NCI-H69 (cell line): ENCODE results near the gene NAE1.
"Not testable (repeated sequence)": the region's sequence is repeated elsewhere in the genome, so short reads cannot be mapped to it uniquely, and the experiment has no call there.

Experiments
- DNase-seq: peaks from one replicate; lab custom pipeline; 2025; lab: John Stamatoyannopoulos, UW

NAE1 gene

DNA sequence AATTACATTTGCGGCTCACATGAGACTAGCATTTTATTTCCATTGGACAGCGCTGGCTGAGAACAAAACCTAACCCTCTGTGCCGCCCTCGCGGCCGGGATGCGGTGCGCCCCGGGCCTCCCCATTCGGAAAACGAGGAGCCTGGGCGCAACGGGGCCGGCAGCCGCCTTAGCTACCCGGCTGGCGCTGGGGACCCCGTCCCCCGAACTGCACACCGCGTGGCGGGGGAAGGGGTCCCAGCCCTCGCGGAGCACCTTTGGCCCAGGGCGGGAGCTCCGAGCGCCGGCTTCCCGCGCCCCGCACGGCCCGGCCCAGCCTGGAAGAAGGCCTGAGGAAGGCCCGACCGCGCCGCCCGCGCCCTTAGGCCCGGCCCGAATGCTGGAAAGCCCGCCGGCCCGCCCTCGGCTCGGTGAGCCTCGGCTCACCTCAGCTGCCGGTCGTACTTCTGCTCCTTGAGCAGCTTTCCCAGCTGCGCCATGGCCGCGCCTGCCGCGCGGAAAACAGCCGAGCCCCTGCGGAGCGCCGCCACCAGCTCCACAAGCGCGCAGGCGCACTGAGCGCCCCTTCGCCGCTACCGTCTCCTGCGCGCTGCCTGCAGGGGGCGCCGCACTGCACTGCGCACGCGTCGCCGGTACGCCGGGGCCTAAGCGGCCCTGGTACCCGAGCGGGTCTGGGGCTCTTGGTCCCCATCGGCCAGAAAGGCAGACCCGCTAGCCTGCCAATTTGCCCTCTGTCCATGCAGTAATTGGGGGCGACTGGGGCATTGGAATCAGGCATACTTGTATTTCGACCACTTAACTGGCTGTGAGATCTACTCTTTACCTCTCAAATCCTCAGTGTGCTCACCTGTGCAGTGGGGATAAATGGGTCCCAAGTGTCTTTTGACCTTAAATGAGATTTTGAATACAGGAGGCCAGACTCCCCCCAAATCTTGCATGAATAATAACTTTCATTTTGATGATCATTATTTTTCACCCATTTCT lies at the start of gene NAE1:
Gene NAE1 (minus strand): TSS at position 555 of the 983 bp plus-strand sequence. CDS start 77 bp downstream, at position 478.
- DNase-seq, result peak; percentile 87

DNA sequence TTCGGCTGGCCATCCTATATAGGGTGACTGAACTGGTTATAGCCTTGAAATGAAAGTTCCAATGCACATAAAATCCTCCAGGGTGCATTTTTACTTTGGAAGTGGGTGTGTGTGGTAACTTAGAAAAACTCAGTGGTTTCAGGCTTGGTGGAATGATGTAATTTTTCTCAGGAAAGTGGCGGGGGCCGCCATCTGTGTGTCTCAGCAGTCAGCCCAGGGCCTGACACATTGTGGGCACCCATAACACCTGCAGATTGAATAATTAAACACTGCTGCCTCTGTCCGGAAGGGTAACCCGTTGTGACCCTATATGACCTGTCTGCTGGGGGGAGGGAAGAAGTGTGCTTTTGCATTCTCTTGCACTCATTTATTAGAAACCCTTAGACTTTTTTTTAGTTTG lies 47.3 kb upstream of the NAE1 start:
- no peak for DNase-seq

DNA sequence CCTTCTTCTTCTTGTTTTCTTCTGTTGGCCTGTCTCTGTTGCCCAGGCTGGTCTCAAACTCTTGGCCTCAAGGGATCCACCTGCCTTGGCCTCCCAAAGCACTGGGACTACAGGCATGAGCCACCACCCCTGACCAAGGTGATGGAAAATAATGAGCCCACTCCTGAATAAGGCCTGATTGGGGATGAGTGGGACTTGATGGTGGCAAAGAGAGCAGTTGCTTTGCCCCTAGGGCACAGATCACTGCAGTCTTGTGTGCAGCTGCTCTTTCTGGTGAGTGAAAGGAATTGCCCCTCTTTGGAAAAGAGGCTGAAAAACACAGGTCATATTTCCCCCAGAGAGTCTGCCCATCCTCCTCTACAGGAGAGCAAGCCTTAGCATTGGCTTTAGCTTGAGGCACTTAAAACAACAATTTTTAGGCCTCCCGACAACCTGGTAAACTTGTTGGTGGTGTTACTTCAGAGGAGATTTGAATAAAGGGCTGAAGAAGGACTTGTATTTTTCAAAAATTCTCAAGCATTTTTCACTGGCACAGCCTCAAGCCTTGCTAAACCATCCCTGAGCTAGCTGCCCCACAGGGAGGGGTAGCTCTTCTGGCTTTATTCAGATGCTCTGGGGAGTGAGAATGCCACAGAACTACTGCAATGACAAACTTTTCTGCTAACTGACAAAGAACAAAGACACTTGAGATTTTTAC lies 43.5 kb upstream of the NAE1 start:
- DNase-seq, result peak; percentile 37

DNA sequence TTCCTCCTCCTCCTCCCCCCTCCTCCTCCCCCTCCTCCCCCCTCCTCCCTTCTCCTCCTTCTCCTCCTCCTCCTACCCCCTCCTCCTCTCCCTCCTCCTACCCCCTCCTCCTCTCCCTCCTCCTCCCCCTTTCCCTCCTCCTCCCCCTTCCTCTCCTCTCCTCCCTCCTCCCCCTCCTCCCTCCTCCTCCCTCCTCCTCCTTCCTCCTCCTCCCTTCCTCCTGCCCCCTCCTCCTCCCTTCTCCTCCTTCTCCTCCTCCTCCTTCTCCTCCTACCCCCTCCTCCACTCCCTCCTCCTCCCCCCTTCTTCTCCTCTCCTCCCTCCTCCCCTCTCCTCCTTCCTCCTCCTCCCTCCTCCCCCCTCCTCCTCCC lies 42.9 kb upstream of the NAE1 start:
- DNase-seq, result peak; percentile 32

DNA sequence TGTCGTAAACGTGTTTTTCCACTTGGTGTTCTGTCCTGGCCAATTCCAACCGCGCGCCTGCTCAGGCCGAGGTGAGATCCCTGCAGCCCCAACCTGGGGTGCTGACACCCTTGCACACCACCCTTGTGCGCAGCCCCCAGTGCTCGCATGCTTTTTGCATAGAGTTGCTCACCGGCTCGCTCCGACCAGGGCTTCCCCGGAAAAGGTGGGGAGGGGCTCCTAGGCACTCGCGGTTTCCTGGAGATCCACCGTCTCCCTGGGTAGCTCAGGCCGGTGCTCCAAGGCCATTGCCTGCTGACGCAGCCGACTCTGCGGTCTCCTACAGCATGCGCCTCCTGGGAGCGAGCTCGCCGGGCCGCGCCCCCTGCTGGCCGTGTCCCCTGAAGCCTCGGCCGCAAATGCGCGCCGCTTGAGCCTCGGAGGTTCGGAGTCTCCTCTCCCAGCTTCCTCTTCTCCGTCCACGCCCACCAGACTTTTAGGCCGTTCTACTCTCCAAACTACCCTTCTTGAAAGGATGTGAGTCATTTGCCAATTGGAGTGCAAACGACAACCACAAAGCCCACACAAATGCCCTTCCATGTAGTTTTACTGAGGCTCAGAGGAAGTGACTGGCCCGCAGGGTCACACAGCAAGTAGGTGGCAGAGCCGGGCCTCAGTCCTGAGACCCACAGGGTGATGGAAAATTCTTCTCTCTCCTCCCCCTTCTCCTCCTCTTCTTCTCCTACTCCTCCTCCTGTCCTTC lies 42.3 kb upstream of the NAE1 start:
- DNase-seq, result peak; percentile 87

DNA sequence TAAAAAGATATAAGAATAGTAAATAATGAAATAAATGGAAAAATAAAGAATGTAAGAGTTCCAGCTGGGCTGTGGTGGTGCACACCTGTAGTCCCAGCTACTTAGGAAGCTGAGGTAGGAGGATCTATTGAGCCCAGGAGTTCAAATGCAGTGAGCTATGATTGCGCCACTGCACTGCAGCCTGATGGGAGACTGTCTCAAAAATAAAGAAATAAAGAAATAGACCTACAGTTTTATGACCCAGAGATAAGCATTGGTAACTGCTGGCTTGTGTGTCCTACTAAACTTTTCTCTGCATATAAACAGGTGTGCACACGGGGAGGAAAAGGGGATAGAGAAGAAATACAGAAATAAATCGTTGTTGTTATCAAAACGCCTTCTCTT lies 41.8 kb upstream of the NAE1 start:
- peak; percentile 17 for DNase-seq

DNA sequence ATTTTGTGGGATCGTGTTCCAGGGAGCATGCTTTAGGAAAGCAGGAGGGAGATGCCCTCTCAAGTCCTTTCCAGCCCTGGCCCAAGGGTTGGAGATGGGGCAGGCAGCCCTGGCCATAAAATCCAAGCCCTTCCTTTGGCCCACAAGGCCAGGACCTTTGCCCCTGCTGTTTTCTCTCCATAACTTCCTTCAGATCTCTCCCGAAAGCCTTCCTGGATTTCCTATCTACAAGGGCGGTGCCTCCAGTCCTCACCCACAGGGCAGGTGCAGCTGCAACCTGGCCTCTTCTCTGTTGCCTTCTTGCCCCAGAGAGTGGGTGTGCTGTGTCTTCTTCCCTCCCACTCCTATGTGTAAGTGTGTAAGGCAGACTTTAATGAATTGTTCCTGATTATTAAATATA lies 41.1 kb upstream of the NAE1 start:
- no peak for DNase-seq

DNA sequence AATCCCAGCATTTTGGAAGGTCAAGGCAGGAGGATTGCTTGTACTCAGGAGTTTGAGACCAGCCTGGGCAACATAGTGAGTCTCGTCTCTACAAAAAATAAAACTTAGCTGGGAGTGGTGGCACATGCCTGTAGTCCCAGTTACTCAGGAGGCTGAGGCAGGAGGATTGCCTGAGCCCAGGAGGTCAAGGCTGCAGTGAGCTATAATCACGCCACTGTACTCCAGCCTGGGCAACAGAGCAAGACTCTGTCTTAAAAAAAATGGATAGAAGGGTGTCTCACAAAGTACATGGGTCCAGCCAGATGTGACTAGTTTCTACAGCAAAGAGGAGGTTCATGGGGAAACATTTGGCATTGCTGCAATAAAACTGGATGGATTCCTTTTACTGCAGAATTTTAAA lies 40.6 kb upstream of the NAE1 start:
- not testable (repeated sequence) for DNase-seq

DNA sequence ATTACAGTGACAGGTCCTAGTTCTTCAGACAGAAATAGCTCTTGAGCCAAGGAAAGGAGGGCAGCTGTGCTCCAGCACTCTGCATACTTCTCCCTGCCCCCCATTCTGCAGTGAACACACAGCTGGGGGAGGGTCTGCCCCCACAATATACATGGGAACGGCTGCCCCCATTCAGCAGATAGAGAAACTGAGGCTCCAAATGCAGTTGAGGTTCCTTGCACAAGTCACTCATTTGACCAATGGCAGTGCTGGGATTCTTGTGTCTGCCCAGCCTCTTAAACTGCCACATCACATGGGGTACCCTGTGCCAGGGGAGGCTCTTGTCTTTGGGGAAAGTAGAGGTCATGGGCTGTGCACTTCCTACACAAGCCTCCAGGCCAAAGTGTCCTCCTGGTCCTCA lies 38.6 kb upstream of the NAE1 start:
- DNase-seq, result no peak

DNA sequence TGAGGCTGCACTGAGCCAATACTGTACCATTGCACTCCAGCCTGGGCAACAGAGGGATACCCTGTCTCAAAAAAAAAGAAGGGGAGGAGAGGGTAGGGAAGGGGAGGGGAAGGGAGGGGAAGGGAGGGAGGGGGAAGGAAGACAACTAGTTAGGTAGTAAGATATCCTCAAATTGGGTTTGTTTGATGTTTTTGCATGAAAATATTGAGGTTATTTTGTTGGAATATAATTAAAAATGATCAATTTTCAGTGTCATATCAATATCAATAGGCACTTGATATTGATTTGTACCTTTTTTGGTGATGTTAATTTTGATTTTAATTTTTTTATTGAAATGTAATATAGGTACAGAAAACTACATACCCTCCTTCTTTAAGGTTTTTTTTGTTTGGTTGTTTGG lies 32.9 kb upstream of the NAE1 start:
- DNase-seq, result no peak

DNA sequence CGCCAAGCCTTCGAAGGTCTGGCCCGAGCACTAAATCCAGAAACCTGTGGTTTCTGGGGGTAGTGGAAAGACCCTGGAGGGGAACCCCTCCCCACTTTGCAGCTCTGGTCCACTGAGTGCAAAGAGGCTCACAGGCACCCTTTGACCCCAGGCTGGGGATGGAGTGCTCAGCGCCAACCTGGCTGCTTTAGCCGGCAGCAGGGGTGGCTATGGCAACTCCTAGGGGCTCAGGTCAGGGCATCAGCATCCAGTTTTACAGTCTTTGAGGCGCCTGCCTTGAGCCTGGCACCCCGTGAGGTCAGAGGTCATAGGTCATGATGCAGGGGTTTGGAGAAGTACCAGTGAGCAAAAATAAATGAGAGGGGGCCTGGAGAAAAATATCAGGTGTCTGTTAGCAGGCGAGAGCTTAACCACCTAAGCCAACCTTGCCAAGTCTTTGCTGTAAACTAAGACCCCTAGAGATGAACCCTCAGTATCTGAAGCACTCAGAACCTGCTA lies 31.3 kb upstream of the NAE1 start:
- no peak for DNase-seq

DNA sequence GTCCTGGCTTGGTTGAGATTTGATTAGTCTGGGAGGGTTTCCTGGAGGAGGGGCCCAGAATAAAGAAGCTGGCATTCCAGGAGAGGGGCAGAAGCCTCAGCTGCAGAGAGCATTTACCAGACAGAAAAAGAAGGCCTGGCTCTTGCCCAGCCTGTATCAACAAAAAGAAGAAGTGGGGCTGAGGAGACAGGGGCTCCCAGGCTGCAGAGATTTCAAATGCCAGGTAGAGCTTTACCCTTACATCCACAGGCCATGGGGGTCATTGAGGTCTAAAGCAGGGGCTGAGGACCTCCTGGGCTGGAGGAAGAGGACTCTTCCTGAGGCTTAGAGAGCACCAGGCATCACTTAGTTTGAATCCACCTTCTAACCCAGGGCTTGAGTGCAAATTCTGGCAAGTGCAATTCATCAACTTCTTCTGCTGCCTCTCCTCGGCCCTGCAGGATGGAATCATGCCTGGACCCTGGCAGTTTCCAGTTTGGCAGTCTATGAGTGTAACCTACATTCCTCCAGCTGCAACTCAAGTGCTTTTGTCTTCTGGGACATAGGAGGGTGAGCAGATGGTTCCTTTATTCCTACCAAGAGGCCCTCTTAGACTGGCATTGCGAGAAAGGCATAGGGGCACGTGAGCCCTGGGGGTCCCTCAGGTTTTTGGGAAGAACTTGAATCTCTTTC lies 28.8 kb upstream of the NAE1 start:
- DNase-seq, result no peak

DNA sequence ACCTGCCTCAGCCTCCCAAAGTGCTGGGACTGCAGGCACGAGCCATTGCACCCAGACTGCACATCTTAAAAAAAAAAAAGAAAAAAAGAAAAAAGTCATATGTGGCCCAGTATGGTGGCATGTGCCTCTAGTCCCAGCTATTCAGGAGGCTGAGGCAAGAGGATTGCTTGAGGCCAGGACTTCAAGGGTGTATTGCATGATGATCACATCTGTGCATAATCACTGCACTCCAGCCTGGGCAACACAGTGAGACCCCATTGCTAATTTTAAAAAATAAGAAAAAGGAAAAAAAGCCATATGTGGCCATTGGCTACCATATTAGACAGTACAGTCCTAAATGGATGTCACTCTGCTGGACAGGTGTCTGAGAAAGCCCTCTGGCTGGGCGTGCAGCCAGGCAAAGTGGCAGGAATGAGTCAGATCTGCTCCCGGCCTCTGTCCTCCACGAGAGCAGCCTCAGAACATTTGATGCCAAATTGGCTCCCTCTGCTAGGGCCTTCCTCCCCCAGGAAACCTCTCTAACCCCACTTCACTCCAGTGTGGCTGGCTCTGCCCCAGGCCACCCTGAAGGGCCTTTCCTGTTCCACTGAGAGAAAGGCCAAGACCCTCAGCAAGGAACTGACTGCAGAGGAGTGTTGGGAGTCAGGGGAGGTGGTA lies 28.1 kb upstream of the NAE1 start:
- DNase-seq, result peak; percentile 3

DNA sequence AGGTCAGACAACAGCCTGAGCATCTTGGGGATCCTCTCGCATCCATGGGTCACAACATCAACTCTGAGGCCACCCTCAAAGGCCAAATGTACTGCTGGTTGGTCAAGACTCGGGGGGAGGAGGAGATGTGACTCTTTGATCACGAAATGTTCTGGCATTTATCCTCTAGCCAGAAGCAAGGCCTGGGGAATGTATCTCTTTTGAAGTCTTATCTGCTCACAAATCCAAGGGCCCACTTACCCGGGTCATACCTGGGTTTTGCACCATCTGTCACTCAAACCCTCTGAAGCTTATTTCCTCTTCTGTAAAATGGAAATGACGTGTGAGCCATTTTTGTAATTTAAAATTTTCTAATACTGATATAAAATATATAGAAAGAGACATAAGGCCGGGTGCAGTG lies 26.7 kb upstream of the NAE1 start:
- DNase-seq, result no peak

DNA sequence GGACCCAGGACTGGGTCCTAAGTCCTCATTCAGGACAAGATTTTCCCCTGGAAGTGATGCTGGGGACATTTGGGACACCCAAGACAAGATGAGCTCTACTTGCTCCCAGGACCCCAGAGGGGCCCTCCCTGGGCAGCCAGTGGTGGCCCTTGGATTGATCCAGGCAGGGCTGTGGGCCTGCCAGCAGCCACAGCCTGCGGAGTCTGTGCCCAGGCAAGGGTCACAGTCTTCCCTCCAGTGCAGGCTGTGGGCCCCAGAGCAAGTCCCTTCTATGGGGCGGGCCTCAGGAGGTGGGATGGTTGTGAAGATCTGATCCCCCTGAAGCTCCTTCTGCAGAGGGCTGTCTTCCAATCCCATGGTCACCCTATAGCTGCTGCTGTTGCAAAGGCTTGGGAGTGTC lies 26.0 kb upstream of the NAE1 start:
- no peak for DNase-seq

DNA sequence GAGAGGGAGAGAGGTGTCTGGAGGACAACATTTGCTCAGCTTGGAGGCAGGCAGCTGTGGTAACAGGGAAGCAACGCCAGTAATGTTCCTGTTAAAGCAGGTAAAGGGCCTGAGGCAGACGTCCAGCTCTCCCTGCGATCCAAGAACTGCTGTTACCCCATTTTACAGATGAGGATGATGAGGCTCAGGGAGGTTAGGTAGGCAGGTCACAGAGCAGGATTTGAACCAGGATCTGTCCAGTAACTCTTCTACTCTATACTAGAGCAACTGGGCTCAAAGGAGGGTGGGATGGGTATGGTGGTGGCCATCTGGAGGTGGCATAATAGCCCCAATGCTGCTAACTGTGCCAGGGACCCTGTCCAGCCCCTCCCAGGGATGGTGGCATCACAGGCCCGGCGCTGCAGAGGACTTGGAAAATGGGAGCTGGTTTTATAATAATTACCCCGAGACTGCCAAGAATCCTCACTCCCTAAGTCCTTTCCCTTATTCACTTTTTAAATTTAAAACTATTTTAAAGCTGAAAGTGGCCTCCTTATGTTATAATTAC lies 25.5 kb upstream of the NAE1 start:
- no peak for DNase-seq

DNA sequence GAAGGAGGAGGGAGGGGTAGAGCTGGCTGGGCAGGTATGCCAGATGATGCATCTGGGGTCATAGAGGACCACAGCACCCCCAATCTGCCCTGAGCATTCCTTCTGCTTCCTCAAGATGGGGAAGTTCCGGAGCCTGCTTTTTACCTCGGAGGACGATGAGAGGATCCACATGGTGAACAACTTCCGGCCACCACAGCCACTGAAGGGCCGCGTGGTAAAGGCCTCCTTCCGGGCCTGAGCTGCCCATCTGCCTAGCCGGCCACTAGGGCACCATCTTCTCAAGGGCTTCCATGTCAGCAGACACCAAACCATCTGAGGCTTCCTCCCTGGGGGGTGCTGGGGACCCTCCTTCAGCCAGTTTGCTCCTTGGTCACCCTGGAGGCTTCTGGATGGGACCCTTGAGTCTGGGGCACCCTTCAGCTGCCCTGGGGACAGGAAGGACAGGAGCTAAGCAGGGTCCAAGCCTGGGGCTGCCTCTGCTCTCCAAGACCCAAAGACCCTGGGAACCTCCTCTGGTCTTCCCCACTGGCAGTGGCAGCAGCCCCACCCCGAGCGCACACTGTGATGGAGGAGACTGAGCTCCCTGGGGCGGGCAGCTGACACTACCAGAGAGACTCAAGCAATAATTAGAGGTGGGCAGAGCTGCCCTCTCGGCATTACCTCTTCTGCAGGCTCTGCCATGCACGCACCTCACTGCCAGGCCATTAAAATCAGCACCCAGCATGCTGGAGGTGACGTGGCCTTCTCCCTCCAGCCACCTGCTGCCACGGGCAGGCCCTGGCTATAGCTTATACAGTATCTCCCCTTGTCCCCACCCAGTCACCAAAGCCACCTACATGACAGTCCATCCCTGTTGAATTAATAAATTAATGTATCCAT lies 22.7 kb upstream of the NAE1 start:
- no peak for DNase-seq

DNA sequence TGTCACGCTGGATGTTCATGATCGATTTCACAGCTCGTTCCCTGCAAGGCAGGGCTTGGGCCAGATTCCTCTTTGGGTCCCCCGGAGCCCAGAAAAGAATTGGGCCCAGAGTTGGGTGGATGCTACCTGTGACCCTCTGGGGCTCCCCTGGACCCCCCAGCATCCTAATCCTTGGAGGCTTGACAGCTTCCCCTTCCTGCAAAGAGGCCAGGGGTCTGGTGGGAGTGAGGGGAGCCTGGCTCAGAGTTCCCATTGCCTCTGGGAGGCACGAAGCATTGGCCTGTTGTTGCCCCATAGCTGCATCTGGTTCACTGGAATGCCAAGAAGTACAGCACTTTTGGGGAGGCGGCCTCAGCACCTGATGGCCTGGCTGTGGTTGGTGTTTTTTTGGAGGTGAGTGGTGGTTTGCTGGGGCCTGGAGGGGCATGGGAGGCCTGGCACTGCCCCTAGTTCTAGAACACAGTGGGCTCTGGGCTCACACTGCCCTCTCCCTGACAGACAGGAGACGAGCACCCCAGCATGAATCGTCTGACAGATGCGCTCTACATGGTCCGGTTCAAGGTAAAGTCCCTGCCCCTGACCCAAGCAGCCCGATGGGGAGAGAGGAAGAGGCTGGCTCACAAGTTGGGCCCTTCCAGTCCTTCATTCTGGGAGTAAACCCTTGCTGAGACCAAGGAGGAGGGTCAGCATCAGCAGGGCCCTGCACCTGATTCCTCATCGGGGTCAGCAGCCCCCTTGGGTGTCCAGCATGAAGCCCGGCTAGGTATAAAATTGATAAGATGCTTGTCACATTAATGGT lies 20.6 kb upstream of the NAE1 start:
- DNase-seq, result no peak
